ENCODE data around the gene ENTPD2.

GRCh38 chr9:137034709-137035506, 19.0 kb downstream of the ENTPD2 start:
- TF ChIP-seq CTCF (conservative IDR thresholded peaks at IDR 0.05; ENCODE audit: low read depth in 2 of 2) (peak; percentile 85 to 96), POLR2AphosphoS5 (IDR thresholded peaks at IDR 0.05; ENCODE audit: low read depth) (no peak)
